Heart left ventricle (tissue), 16 donors: ENCODE results near the gene SDHC. TPM values are rescaled to one million over a fixed set of nuclear protein-coding genes. Genes with fewer than 3 reads are reported as not detected.
A peak's percentile ranks its signal among the peaks of the same experiment; 100 is the strongest.
"Not testable (repeated sequence)": the region's sequence is repeated elsewhere in the genome, so short reads cannot be mapped to it uniquely, and the experiment has no call there.

ENCODE experiments used
- ATAC-seq, 4 donors: fragments of 200-7000 bp; cut with Tn5 transposase; one replicate each; pipeline ENCODE4 v1.9.1; 2020 to 2022; ENCODE audit warnings: moderate library complexity in 4 of 4, mild to moderate bottlenecking in 3 of 4, moderate number of reproducible peaks in 1 of 4
- DNase-seq, 5 donors: peaks; one replicate each; pipeline ENCODE4 v3.0.0-alpha.2; 2020
- H3K27ac ChIP-seq, 12 donors: fragments of 200-600 bp; sonication (generic) in 4 of 12; one replicate each; pipeline versions ENCODE4 v1.5.0 to v1.8.0; 2016 to 2022; ENCODE audit warnings: mild to moderate bottlenecking in 2 of 12
- H3K27me3 ChIP-seq, 9 donors: fragments of 200-600 bp; sonication (generic) in 2 of 9; one replicate each; pipeline versions ENCODE4 v1.5.1 to v1.8.0; 2016 to 2022; ENCODE audit warnings: mild to moderate bottlenecking in 3 of 9
- H3K36me3 ChIP-seq, 9 donors: fragments of 200-600 bp; sonication (generic) in 2 of 9; one replicate each; pipeline versions ENCODE4 v1.5.0 to v1.8.0; 2018 to 2022; ENCODE audit warnings: mild to moderate bottlenecking in 2 of 9
- H3K4me1 ChIP-seq, 12 donors: fragments of 200-600 bp; sonication (generic) in 4 of 12; one replicate each; pipeline versions ENCODE4 v1.5.0 to v1.8.0; 2016 to 2022; ENCODE audit warnings: mild to moderate bottlenecking in 3 of 12
- H3K4me3 ChIP-seq, 12 donors: fragments of 200-600 bp; sonication (generic) in 4 of 12; one replicate each; pipeline versions ENCODE4 v1.5.0 to v1.8.0; 2017 to 2022; ENCODE audit warnings: mild to moderate bottlenecking in 9 of 12, moderate library complexity in 4 of 12
- H3K9me3 ChIP-seq, 12 donors: fragments of 200-600 bp; sonication (generic) in 4 of 12; one replicate each; pipeline versions ENCODE4 v1.5.0 to v1.8.0; 2016 to 2022; ENCODE audit warnings: mild to moderate bottlenecking in 1 of 12
- CTCF ChIP-seq, 12 donors: fragments of 200-600 bp; sonication (generic) in 4 of 12; IDR thresholded peaks; one replicate each; pipeline versions ENCODE4 v1.5.0 to v1.8.0; 2018 to 2022; ENCODE audit warnings: antibody characterized with exemption in 12 of 12, mild to moderate bottlenecking in 5 of 12
- POLR2A ChIP-seq, 2 donors: fragments of 450-650 bp; IDR thresholded peaks; one replicate each; pipeline ENCODE4 v1.6.1; 2017; ENCODE audit warnings: antibody characterized with exemption in 2 of 2, mild to moderate bottlenecking in 2 of 2, moderate library complexity in 2 of 2
- WGBS, 4 donors: extraction: QIAGEN DNeasy Blood & Tissue Kit in 2 of 4; methylation state at CpG; one replicate each; pipeline versions ENCODE4 v1.1.5 to v1.1.7; 2013 to 2018; 5-methylcytosine and 5-hydroxymethylcytosine counted together
- intact Hi-C, 10 donors: fragments of 100-400 bp; cut with DNase I; formaldehyde crosslinking; loops; one replicate each; pipeline versions ENCODE4 v1.11.1 to v1.14.2; 2022
- polyA plus RNA-seq, 2 donors: library from polyadenylated mRNA; stranded (reverse); fragments of 200-250 nt; gene quantifications; one replicate each; pipeline ENCODE4 v1.2.3, GENCODE V29; 2013
- total RNA-seq, 9 donors: library from RNA; depleted of rRNA in 2 of 9; stranded (reverse); fragments of >200 nt in 2 of 9; fragmentation: NEBNext Ultra II Directional in 3 of 9; extraction: Animal tissue kit (Norgen Biotek cat#: 25700) in 3 of 9; gene quantifications; one replicate each; pipeline versions ENCODE4 v1.1.0 to v1.2.4, GENCODE V29; 2016 to 2023
- donor health status: ischemic (EF 13 %, LVEDD 7.1; RV severe dilation, severe dysfunction).
- donor health status: healthy with polysubstance abuse.
- donor health status: DM: no; HTN: yes; CAD: no.
- donor health status: DM: no; HTN: no; CAD: no.
- donor health status: ischemic (EF 25% LVEDD 6.9; RV normal size, moderate dysfunction).
- donor health status: ischemic (EF 25% LVEDD 5.7; RV mildly dilated, moderate dysfunction).
- donor health status: healthy.
- donor health status: DM: yes; HTN: yes; CAD: no.
- donor health status: ischemic (EF 35%, LVEDD 5.7; RV mildly dilated, moderate dysfunction).
- donor health status: nonischemic (EF 11% LVEDD 7.7; RV severe dilation, severe dysfunction).
- donor health status: DM: yes; HTN: yes; CAD: no.
- donor health status: PGD.
- donor health status: ischemic (EF 29% LVEDD 5.4; RV normal size, mild dysfunction).
- donor health status: nonischemic (EF 23%, LVEDD 6.1; RV moderate dilation, normal function).

The SDHC gene
- total and polyA plus RNA-seq, 11 donors, result 50.6 to 408 (median 301) TPM

- intact Hi-C loops, result loop anchor here in 5 of 10 donors (2.0 to 10.0 kb wide), 5 partner anchors 53 to 87 kb away; partner anchors contain the start of genes TOMM40L (in 5 of the 5), APOA2 (in 1 of the 5) and CFAP126 (in 1 of the 5)
- Histone ChIP-seq H3K9me3 (no peaks in the 10 kb centered on the region), H3K36me3 (no peaks in the 10 kb centered on the region), H3K27me3 (no peaks in the 10 kb centered on the region), H3K4me3 (no peak overlapping the region), H3K4me1 (peaks cover 0 to 30% (median 16%) of the 10 kb centered on the region in 12 donors), H3K27ac (no peak overlapping the region)
- DNase-seq (no peak), ATAC-seq (no peak)
- 88 to 96% (median 95%) methylated on average over 4 of the region's 4 CpGs for WGBS, 4 donors
- TF ChIP-seq CTCF (IDR thresholded peaks at IDR 0.05) (no peak), POLR2A (IDR thresholded peaks at IDR 0.05) (no peak)
Measured at GRCh38 chr1:161311595-161312181, 2.5 kb upstream of the SDHC start.

GRCh38 chr1:161313554-161314200 lies 504 bp upstream of the SDHC start:
- DNase-seq (no peak), ATAC-seq (peak in 3 of 4 donors; percentile 15 to 24 (median 17))
- TF ChIP-seq POLR2A (IDR thresholded peaks at IDR 0.05), result no peak
- no peak for TF ChIP-seq CTCF (IDR thresholded peaks at IDR 0.05)
- 36 to 39% (median 38%) methylated on average over 28 of the region's 28 CpGs for WGBS, 4 donors
- Histone ChIP-seq H3K27ac (peak overlapping the region; percentile 91 to 98 (median 94)), H3K36me3 (peaks cover 0 to 5% (median 2%) of the 10 kb centered on the region in 9 donors), H3K27me3 (no peaks in the 10 kb centered on the region), H3K4me1 (peaks cover 0 to 25% (median 15%) of the 10 kb centered on the region in 12 donors), H3K9me3 (no peaks in the 10 kb centered on the region), H3K4me3 (peak overlapping the region; percentile 70 to 96 (median 87))
- intact Hi-C loops, result loop anchor here in 6 of 10 donors (2.0 to 10.0 kb wide), 5 partner anchors 51 to 89 kb away; partner anchors contain the start of genes TOMM40L (in 6 of the 6), APOA2 (in 1 of the 6) and CFAP126 (in 1 of the 6)

- not testable (repeated sequence) for H3K27ac ChIP-seq, ATAC-seq, H3K9me3 ChIP-seq, DNase-seq, H3K27me3 ChIP-seq, H3K4me3 ChIP-seq
- H3K4me1 ChIP-seq, result peaks cover 0 to 25% (median 15%) of the 10 kb centered on the region in 12 donors
- H3K36me3 ChIP-seq, result peaks cover 0 to 24% (median 13%) of the 10 kb centered on the region in 9 donors
- WGBS, 4 donors, result 63 to 67% (median 66%) methylated on average over 17 of the region's 17 CpGs
- intact Hi-C loops, result loop anchor here in 5 of 10 donors (2.0 to 10.0 kb wide), 5 partner anchors 49 to 91 kb away; partner anchors contain the start of genes TOMM40L (in 2 of the 5), APOA2 (in 1 of the 5) and CFAP126 (in 1 of the 5)
Measured at GRCh38 chr1:161315841-161316674, 1.9 kb downstream of the SDHC start.

- H3K27me3 ChIP-seq, result no peaks in the 10 kb centered on the region
- TF ChIP-seq POLR2A (IDR thresholded peaks at IDR 0.05), result no peak
- no peak for TF ChIP-seq CTCF (IDR thresholded peaks at IDR 0.05)
- DNase-seq, result no peak
- intact Hi-C loops, result loop anchor here in 1 of 10 donors (10.0 kb wide), 1 partner anchor 51 kb away; no protein-coding TSS in a partner anchor
- H3K9me3 ChIP-seq, result no peaks in the 10 kb centered on the region
- no peak for ATAC-seq
- H3K4me1 ChIP-seq, result no peaks in the 10 kb centered on the region
- no peak overlapping the region for H3K4me3 ChIP-seq
- H3K36me3 ChIP-seq, result peaks cover 0 to 83% (median 59%) of the 10 kb centered on the region in 9 donors
- no peak overlapping the region for H3K27ac ChIP-seq
- 85 to 95% (median 92%) methylated on average over 4 of the region's 4 CpGs for WGBS, 4 donors
Measured at GRCh38 chr1:161324020-161324419, 9.8 kb downstream of the SDHC start.
